HG03439 (cell line): Measurements from ENCODE around the gene CYP2E1.
"Not testable (repeated sequence)": the region's sequence is repeated elsewhere in the genome, so short reads cannot be mapped to it uniquely, and the experiment has no call there.

ENCODE experiments used
- ATAC-seq: cut with Tn5 transposase; IDR thresholded peaks from one replicate; pipeline ENCODE4 v1.9.1; 2021; ENCODE audit warnings: mild to moderate bottlenecking, moderate library complexity; ENCODE audit not compliant: unreplicated experiment

Gene CYP2E1

DNA sequence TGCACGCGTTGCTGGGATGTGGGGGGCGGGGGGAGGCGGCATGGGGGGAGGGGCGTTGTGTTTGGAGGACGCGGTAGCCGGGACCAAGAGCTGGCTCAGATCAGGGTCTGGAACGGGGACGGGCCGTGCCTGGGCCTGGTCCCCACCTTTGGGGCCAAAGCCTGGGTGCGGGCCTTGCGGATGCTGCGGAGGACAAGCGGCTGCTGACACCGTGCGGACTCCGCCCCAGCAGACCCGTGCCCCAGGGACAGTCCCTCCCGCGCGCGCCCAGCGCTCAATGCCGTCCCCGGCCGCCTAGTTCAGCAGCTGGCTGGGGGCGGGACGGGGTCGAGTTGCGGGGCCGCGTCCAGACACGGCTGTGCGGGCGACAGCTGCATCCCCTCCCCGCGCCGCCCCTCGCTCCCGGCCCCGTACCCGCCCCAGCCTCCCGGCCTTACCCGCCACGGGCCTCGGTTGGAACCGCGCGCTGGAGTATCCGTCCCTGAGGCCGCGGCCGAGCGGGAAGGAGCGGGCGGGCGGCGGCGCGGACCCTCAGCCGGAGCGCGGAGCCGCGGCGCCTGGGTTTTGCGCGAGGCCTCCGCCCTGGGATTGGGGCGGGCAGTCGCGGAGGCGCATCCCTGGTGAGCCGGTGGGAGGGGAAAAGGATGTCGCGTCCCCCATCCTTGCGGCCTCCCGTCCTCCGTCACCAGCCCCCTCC lies 41.8 kb downstream of the CYP2E1 start:
- not testable (repeated sequence) for ATAC-seq

DNA sequence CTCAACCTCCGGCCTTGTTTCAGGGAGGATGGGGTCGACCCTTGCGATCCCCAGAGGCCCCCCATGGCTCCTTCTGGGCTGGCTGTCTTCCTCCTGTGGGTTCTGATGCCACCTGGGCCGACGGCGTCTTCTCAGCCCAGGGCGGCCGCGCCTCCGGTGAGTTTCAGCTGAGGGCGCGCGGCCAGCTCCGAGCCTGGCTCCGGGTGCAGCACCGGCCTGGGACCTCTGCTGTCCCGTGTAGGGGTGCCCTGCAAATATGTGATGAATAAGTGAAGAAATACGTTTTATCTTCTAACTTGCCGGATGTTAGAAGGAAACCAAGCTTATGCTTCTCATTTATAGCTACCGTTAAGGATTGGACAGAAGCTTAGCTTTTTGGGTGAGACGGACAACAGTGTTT lies 42.6 kb downstream of the CYP2E1 start:
- not testable (repeated sequence) for ATAC-seq

DNA sequence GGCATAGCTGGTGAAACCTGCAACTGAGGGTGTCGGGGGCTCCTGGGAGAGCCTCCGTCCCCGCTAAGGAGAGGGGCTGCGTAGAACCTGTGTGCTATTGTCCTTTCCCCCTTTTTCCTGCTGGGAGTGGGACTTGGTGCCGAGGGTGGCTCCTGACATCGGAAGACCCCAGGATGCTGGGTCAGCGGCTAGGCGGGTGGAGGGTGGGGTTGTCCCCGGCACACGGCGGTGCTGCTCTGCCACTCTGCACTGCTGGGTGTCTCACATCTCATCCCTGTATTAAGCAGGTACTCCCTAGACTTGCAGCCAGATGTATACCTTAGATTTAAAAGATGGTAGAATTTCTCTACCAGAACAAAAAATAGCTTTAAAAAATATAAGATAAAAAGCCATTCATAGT lies 44.9 kb downstream of the CYP2E1 start:
- ATAC-seq: not testable (repeated sequence)

DNA sequence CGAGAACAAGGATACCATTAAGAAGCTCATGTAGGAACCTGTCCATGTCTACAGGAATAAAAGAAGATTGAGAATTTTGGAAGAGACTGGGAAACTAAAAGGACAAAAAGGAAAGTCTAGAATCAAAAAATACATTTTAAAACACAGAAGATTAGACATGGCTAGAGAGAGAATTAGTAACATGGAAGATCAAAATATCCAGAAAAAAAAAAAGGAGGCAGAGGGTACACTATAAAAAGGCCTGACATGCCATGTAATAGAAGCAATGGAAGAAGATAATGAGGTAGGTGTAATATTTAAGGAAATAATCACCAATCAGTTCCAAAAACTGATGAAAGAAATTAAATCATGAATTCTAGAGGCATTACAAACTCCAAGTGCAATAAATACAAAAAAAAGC lies 46.3 kb downstream of the CYP2E1 start:
- ATAC-seq: not testable (repeated sequence)

DNA sequence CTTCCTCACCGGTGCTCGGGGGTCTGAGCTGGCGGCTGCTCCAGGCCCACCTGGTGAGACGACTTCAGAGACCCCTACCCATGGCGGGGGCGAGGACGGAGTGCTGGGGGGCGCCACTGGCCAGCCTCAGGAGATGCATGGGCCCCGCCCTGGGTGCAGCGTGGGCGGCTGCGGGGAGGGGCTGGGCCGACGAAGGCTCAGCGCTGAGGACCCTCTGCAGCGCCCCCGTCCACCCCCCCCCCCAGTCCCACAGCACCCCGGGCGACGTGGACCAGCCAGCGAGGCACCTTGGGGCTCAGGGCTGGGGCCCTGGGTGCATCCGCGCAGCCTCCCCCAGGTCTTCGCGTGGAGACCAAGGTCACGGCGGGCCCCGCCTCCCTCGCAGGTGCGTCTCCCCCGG lies 49.9 kb downstream of the CYP2E1 start:
- ATAC-seq: not testable (repeated sequence)
